Measurements from ENCODE around the gene B2M. TPM values are rescaled to one million over a fixed set of nuclear protein-coding genes. Genes with fewer than 3 reads are reported as not detected.

B2M gene
- total and polyA plus RNA-seq, 2 of the 13 experiments (the other 11 are each of a cell fraction or from before 2014, with no cell fraction given): 784 to 857 TPM

- 0 out of 2 replicates have a peak, but pooled peaks have one; percentile 55 for TF ChIP-seq TEF (CRISPR knock-in tag; IDR thresholded peaks at IDR 0.05)
- peak; percentile 64; the same call in 1 of the 2 replicates for TF ChIP-seq ZNF841 (CRISPR knock-in tag; IDR thresholded peaks at IDR 0.05; ENCODE audit: borderline replicate concordance)
- peak; percentile 45 for TF ChIP-seq NFYC (CRISPR knock-in tag; IDR thresholded peaks at IDR 0.05)
- 0 out of 2 replicates have a peak, but pooled peaks have one; percentile 20 for TF ChIP-seq SMAD3 (CRISPR knock-in tag; IDR thresholded peaks at IDR 0.05)
- no peak for TF ChIP-seq TOE1 (CRISPR knock-in tag; IDR thresholded peaks at IDR 0.05)
- peak; percentile 86 for TF ChIP-seq ASH2L (IDR thresholded peaks at IDR 0.05; ENCODE audit: insufficient read length, low read depth, low read length)
- TF ChIP-seq ZNF614 (CRISPR knock-in tag; IDR thresholded peaks at IDR 0.05; ENCODE audit: borderline replicate concordance): peak; percentile 74; the same call in 1 of the 2 replicates
- no peak for TF ChIP-seq ZNF20 (CRISPR knock-in tag; IDR thresholded peaks at IDR 0.05)
- peak; percentile 90; the same call in 1 of the 2 replicates for TF ChIP-seq ZNF224 (CRISPR knock-in tag; IDR thresholded peaks at IDR 0.05)
- no peak for TF ChIP-seq ZBTB37 (CRISPR knock-in tag; IDR thresholded peaks at IDR 0.05)
- TF ChIP-seq TCF7 (IDR thresholded peaks at IDR 0.05; ENCODE audit: low read depth): no peak
- TF ChIP-seq PCBP2 (optimal IDR thresholded peaks at IDR 0.05; ENCODE audit: low read depth, low read length, poor library complexity, severe bottlenecking): no peak
- 0 out of 2 replicates have a peak, but pooled peaks have one; percentile 77 for TF ChIP-seq MED13 (CRISPR knock-in tag; IDR thresholded peaks at IDR 0.05)
- 0 out of 2 replicates have a peak, but pooled peaks have one; percentile 62 for TF ChIP-seq SAFB2 (CRISPR knock-in tag; IDR thresholded peaks at IDR 0.05; ENCODE audit: borderline replicate concordance, low read depth)
- TF ChIP-seq E2F5 (CRISPR knock-in tag; conservative IDR thresholded peaks at IDR 0.05): no peak
- TF ChIP-seq SRSF1 (optimal IDR thresholded peaks at IDR 0.05; ENCODE audit: low read depth, low read length): peak; percentile 95
- TF ChIP-seq, protein P1, sequence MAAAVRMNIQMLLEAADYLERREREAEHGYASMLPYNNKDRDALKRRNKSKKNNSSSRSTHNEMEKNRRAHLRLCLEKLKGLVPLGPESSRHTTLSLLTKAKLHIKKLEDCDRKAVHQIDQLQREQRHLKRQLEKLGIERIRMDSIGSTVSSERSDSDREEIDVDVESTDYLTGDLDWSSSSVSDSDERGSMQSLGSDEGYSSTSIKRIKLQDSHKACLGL (CRISPR knock-in tag; IDR thresholded peaks at IDR 0.05): peak; percentile 79
- TF ChIP-seq GATAD1 (CRISPR knock-in tag; IDR thresholded peaks at IDR 0.05): peak; percentile 92
- TF ChIP-seq BCL6 (CRISPR knock-in tag; IDR thresholded peaks at IDR 0.05): peak; percentile 62
- TF ChIP-seq MXD4 (CRISPR knock-in tag; IDR thresholded peaks at IDR 0.05): no peak; the same call in 1 of the 2 replicates
- TF ChIP-seq NFIB (CRISPR knock-in tag; IDR thresholded peaks at IDR 0.05; ENCODE audit: borderline replicate concordance): no peak
- peak; percentile 97 for TF ChIP-seq POLR2G (IDR thresholded peaks at IDR 0.05; ENCODE audit: low read depth, low read length)
- TF ChIP-seq U2AF1 (optimal IDR thresholded peaks at IDR 0.05; ENCODE audit: low read depth, low read length): peak; percentile 72
- TF ChIP-seq, protein P2, sequence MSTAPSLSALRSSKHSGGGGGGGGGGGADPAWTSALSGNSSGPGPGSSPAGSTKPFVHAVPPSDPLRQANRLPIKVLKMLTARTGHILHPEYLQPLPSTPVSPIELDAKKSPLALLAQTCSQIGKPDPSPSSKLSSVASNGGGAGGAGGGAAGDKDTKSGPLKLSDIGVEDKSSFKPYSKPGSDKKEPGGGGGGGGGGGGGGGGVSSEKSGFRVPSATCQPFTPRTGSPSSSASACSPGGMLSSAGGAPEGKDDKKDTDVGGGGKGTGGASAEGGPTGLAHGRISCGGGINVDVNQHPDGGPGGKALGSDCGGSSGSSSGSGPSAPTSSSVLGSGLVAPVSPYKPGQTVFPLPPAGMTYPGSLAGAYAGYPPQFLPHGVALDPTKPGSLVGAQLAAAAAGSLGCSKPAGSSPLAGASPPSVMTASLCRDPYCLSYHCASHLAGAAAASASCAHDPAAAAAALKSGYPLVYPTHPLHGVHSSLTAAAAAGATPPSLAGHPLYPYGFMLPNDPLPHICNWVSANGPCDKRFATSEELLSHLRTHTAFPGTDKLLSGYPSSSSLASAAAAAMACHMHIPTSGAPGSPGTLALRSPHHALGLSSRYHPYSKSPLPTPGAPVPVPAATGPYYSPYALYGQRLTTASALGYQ (CRISPR knock-in tag; IDR thresholded peaks at IDR 0.05): peak; percentile 84
These were observed 47.7 kb upstream of the B2M start, which contains the start of gene SPG11 (continued) for GRCh38 chr15:44663410-44664308.
